GM19193 (cell line): ENCODE results near the gene SRGAP3.

Experiments
- POLR2A ChIP-seq: IDR thresholded peaks from 4 replicates; pipeline ENCODE4 v1.6.1; 2011; ENCODE audit not compliant: insufficient read depth, insufficient read length; ENCODE audit errors: extremely low read depth

Gene SRGAP3

GRCh38 chr3:9249273-9250192, at the start of gene SRGAP3:
SRGAP3 (minus strand) TSS chr3:9249646; CDS start chr3:9248951, 695 bp downstream.
- no peak for TF ChIP-seq POLR2A

GRCh38 chr3:9298236-9298635, 48.8 kb upstream of the SRGAP3 start:
- no peak for TF ChIP-seq POLR2A

GRCh38 chr3:9296241-9296640, 46.8 kb upstream of the SRGAP3 start:
- TF ChIP-seq POLR2A = no peak

- no peak for TF ChIP-seq POLR2A
Measured at GRCh38 chr3:9295007-9295406, 45.6 kb upstream of the SRGAP3 start.

GRCh38 chr3:9293076-9293475, 43.6 kb upstream of the SRGAP3 start:
- no peak for TF ChIP-seq POLR2A

GRCh38 chr3:9292516-9292915, 43.1 kb upstream of the SRGAP3 start:
- TF ChIP-seq POLR2A = no peak

GRCh38 chr3:9291821-9292410, 42.5 kb upstream of the SRGAP3 start:
- TF ChIP-seq POLR2A = no peak

GRCh38 chr3:9290566-9290965, 41.1 kb upstream of the SRGAP3 start:
- TF ChIP-seq POLR2A = no peak

- no peak for TF ChIP-seq POLR2A
Measured at GRCh38 chr3:9280451-9281219, 31.2 kb upstream of the SRGAP3 start.

- no peak for TF ChIP-seq POLR2A
Measured at GRCh38 chr3:9279966-9280365, 30.5 kb upstream of the SRGAP3 start.

- TF ChIP-seq POLR2A = no peak
Measured at GRCh38 chr3:9278498-9278897, 29.1 kb upstream of the SRGAP3 start.

GRCh38 chr3:9278085-9278484, 28.6 kb upstream of the SRGAP3 start:
- TF ChIP-seq POLR2A = no peak

GRCh38 chr3:9276761-9277370, 27.4 kb upstream of the SRGAP3 start:
- no peak for TF ChIP-seq POLR2A

GRCh38 chr3:9271903-9272302, 22.5 kb upstream of the SRGAP3 start:
- no peak for TF ChIP-seq POLR2A

- TF ChIP-seq POLR2A = no peak
Measured at GRCh38 chr3:9270704-9271103, 21.3 kb upstream of the SRGAP3 start.
